ENCODE results near the gene DCTN3.

DCTN3 gene

DNA sequence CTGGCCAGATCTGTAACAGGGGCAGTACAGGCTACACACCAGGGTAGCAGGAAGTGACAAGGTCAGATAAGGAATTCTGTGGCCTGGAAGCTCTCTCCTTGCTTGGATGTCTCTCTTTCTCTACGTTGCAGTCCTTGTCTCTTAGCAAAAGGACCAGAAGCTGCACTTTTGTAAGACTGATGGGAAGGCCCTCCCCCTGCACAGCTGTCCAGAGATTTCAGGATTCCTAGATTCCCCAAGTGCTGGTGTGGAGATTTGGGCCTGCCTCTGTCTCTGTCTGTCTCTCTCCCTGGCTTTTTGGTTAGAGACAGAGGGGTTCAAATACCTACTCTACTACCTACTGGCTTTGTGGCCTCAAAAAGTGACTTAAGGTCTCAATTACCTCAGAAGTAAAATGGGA, 20.7 kb downstream of the DCTN3 start:
- no peaks in the 10 kb centered on the region for H3K27me3 ChIP-seq (ENCODE audit: insufficient read depth, poor library complexity, severe bottlenecking)
- no peak for DNase-seq (ENCODE audit: low read depth in 1 of 2, low spot score in 1 of 2)
- TF ChIP-seq, protein P1, sequence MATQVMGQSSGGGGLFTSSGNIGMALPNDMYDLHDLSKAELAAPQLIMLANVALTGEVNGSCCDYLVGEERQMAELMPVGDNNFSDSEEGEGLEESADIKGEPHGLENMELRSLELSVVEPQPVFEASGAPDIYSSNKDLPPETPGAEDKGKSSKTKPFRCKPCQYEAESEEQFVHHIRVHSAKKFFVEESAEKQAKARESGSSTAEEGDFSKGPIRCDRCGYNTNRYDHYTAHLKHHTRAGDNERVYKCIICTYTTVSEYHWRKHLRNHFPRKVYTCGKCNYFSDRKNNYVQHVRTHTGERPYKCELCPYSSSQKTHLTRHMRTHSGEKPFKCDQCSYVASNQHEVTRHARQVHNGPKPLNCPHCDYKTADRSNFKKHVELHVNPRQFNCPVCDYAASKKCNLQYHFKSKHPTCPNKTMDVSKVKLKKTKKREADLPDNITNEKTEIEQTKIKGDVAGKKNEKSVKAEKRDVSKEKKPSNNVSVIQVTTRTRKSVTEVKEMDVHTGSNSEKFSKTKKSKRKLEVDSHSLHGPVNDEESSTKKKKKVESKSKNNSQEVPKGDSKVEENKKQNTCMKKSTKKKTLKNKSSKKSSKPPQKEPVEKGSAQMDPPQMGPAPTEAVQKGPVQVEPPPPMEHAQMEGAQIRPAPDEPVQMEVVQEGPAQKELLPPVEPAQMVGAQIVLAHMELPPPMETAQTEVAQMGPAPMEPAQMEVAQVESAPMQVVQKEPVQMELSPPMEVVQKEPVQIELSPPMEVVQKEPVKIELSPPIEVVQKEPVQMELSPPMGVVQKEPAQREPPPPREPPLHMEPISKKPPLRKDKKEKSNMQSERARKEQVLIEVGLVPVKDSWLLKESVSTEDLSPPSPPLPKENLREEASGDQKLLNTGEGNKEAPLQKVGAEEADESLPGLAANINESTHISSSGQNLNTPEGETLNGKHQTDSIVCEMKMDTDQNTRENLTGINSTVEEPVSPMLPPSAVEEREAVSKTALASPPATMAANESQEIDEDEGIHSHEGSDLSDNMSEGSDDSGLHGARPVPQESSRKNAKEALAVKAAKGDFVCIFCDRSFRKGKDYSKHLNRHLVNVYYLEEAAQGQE (IDR thresholded peaks at IDR 0.05; ENCODE audit: insufficient replicate concordance, low read depth): no peak
- no peak for TF ChIP-seq POLR2AphosphoS5 (IDR thresholded peaks at IDR 0.05; ENCODE audit: low read depth)
- TF ChIP-seq, protein P2, sequence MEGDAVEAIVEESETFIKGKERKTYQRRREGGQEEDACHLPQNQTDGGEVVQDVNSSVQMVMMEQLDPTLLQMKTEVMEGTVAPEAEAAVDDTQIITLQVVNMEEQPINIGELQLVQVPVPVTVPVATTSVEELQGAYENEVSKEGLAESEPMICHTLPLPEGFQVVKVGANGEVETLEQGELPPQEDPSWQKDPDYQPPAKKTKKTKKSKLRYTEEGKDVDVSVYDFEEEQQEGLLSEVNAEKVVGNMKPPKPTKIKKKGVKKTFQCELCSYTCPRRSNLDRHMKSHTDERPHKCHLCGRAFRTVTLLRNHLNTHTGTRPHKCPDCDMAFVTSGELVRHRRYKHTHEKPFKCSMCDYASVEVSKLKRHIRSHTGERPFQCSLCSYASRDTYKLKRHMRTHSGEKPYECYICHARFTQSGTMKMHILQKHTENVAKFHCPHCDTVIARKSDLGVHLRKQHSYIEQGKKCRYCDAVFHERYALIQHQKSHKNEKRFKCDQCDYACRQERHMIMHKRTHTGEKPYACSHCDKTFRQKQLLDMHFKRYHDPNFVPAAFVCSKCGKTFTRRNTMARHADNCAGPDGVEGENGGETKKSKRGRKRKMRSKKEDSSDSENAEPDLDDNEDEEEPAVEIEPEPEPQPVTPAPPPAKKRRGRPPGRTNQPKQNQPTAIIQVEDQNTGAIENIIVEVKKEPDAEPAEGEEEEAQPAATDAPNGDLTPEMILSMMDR (IDR thresholded peaks at IDR 0.05; ENCODE audit: insufficient read depth, low read length): no peak
- no peak for TF ChIP-seq SPI1 (IDR thresholded peaks at IDR 0.05; ENCODE audit: borderline replicate concordance, low read depth)
- no peak for TF ChIP-seq GABPA (IDR thresholded peaks at IDR 0.05; ENCODE audit: low read depth)

GRCh38 chr9:34594177-34594576, 26.1 kb downstream of the DCTN3 start:
- H3K27ac ChIP-seq (replicated peaks): no peak overlapping the region
- H3K27me3 ChIP-seq (ENCODE audit: insufficient read depth, poor library complexity, severe bottlenecking): peaks cover 38% of the 10 kb centered on the region
- DNase-seq (ENCODE audit: low read depth in 1 of 2, low spot score in 1 of 2): no peak
- TF ChIP-seq POLR2AphosphoS5 (IDR thresholded peaks at IDR 0.05; ENCODE audit: low read depth): no peak
- TF ChIP-seq, protein P2 (IDR thresholded peaks at IDR 0.05; ENCODE audit: insufficient read depth, low read length): no peak
- TF ChIP-seq, protein P1 (IDR thresholded peaks at IDR 0.05; ENCODE audit: insufficient replicate concordance, low read depth): no peak
- TF ChIP-seq GABPA (IDR thresholded peaks at IDR 0.05; ENCODE audit: low read depth): no peak
- TF ChIP-seq SPI1 (IDR thresholded peaks at IDR 0.05; ENCODE audit: borderline replicate concordance, low read depth): no peak
- no peak overlapping the region for H3K4me3 ChIP-seq (replicated peaks; ENCODE audit: insufficient read depth, low read length)

More for the DNA sequence above, 20.7 kb downstream of the DCTN3 start:
- Histone ChIP-seq H3K4me3 (replicated peaks; ENCODE audit: insufficient read depth, low read length) (no peak overlapping the region), H3K27ac (replicated peaks) (no peak overlapping the region)

DNA sequence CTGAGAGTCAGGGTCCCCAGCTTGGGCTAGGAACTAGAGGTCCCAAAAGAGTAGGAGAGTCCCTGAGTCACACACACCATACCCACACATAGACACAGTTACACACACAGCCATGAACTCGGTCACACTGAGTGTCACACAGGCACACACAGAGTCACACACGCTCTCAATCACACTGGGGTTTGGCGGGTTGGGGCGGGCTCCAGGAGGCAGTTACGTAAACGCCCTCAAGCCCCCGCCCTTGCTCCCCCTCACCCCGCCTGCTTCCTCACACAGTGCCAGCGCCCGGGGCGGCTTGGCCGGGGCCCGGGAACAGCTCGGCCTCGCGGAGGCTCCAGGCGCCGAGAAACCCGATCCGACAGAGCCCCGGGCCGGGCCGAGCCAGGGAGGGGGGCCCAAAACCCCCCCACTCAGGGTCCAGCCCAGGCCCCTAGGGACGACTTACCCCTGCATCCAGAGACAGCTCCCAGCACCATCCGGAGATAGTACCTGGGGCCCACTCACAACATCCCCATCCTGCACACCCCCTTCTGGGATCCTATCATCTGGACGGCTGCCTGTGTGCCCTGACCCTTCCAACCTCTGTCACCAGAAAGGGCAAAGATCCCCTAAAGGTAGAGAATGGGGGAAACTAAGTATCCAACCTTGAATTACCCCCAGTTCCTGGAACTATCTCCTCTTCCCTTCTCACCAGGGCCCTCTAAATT, 27.2 kb downstream of the DCTN3 start:
- no peak overlapping the region for H3K27ac ChIP-seq (replicated peaks)
- H3K4me3 ChIP-seq (replicated peaks; ENCODE audit: insufficient read depth, low read length): no peak overlapping the region
- TF ChIP-seq, protein P1 (IDR thresholded peaks at IDR 0.05; ENCODE audit: insufficient replicate concordance, low read depth): no peak
- TF ChIP-seq, protein P2 (IDR thresholded peaks at IDR 0.05; ENCODE audit: insufficient read depth, low read length): no peak
- no peak for TF ChIP-seq POLR2AphosphoS5 (IDR thresholded peaks at IDR 0.05; ENCODE audit: low read depth)
- TF ChIP-seq GABPA (IDR thresholded peaks at IDR 0.05; ENCODE audit: low read depth): no peak
- no peak for TF ChIP-seq SPI1 (IDR thresholded peaks at IDR 0.05; ENCODE audit: borderline replicate concordance, low read depth)
- H3K27me3 ChIP-seq (ENCODE audit: insufficient read depth, poor library complexity, severe bottlenecking): peaks cover 49% of the 10 kb centered on the region
- no peak for DNase-seq (ENCODE audit: low read depth in 1 of 2, low spot score in 1 of 2)

Measured in HL-60 (cell line).